Measurements from ENCODE around the gene PDE4C. TPM values are rescaled to one million over a fixed set of nuclear protein-coding genes. Genes with fewer than 3 reads are reported as not detected.

The PDE4C gene
- 0.02 TPM in 1 of 2 replicates, not detected in the other for total RNA-seq (2014; rRNA removed; shearing (Covaris generic))

- no peak for DNase-seq (ENCODE audit: low spot score)
Observed at GRCh38 chr19:18225702-18226468, at the start of gene PDE4C. TSS of gene PDE4C (minus strand) at chr19:18226438. CDS start at chr19:18226415, 23 bp downstream.

DNA sequence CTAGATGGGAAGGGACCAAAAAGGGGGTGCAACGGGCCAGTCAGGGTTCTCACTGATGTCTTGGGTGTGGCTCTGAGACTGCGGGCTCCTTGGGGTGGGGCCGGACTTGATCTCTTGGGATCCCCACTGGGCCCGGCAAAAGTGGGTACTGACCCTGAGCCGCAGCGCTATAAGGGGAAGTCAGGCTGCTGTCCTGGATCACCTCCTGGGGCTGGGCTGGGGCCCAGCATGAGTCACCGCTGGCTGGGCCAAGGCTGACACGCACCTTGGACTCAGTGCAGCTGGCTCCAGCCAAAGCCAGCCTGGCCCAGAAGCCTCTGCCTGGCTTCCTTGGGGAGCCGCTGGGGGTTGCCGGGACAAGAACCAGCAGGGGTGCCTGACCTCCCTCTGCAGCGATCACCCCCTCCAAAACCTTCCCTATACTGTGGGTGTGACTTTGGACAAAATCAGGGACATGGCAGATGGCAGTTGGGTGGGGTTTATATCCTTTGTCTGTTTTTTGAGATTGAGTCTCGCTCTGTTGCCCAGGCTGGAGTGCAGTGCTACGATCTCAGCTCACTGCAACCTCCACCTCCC, 48.6 kb upstream of the PDE4C start:
- DNase-seq (ENCODE audit: low spot score) = peak; percentile 87

DNA sequence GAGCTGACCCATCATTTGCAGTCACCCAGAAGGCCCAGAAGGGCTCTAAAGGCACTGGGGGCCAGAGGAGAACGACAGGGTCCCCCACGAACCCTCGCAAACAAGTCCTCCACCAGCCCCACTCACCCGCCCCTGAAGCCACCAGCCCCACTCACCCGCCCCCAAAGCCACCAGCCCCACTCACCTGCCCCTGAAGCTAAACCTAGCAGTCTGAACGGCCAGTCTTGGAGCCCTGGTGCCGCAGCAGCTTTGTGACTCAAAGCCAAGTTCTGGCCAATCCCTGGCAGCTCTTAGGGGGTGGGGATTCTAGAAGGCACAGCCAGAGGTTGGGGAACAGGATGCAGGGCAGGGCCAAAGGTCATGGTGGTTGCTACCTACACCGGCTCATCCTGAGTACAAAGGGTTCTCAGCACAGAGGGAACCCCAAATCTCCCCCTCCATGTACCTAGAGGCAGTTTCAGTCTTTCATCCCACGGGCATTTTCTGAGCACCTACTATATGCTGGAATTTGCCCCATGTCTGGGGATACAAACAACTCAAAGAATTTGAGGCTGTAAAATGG, 48.1 kb upstream of the PDE4C start, which contains the start of gene IQCN:
IQCN (minus strand) TSS at position 234 of the 562 bp plus-strand sequence. CDS start 4,974 bp downstream, outside the sequence.
- DNase-seq (ENCODE audit: low spot score) = peak; percentile 38

DNA sequence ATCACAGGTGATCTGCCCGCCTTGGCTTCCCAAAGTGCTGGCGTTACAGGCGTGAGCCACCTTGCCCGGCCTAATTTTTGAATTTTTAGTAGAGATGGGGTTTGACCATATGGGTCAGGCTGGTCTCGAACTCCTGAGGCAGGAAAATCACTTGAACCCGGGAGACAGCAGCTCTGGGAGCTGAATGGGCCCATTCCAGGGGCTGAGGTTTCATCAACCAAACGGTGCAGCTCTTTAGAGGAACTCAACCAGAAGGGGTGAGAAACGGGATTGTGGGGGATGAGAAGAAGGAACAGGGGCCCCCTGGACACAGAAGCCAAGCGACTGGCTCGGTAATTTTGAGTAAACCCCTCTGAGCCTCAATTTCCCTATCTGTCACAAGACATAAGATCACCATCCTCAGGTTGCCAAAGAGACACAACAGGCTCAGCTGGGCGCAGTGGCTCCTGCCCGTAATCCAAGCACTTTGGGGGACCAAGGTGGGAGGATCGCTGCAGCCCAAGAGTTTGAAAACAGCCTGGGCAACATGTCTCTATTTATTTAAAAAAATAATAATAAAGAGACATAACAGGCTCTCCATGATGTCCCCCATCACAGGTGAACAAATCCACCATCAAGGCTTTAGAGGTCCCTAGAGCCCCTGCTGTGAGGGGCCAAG, 47.5 kb upstream of the PDE4C start:
- DNase-seq (ENCODE audit: low spot score) = no peak

- no peak for DNase-seq (ENCODE audit: low spot score)
Observed at GRCh38 chr19:18271433-18271841, 45.2 kb upstream of the PDE4C start.

DNA sequence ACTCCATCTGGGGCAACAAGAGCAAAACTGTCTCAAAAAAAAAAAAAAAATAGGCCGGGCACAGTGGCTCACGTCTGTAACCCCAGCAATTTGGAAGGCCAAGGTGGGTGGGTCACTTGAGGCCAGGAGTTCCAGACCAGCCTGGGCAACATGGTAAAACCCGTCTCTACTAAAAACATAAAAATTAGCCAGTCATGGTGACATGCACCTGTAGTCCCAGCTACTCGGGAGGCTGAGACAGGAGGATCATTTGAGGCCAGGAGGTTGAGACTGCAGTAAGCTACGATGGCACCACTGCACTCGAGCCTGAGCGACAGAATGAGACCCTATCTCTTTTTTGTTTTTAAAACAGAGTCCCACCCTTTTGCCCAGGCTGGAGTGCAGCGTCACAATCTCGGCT, 44.1 kb upstream of the PDE4C start:
- no peak for DNase-seq (ENCODE audit: low spot score)

GRCh38 chr19:18269070-18269723, 43.0 kb upstream of the PDE4C start:
- no peak for DNase-seq (ENCODE audit: low spot score)

GRCh38 chr19:18266771-18267686, 40.8 kb upstream of the PDE4C start:
- no peak for DNase-seq (ENCODE audit: low spot score)

DNA sequence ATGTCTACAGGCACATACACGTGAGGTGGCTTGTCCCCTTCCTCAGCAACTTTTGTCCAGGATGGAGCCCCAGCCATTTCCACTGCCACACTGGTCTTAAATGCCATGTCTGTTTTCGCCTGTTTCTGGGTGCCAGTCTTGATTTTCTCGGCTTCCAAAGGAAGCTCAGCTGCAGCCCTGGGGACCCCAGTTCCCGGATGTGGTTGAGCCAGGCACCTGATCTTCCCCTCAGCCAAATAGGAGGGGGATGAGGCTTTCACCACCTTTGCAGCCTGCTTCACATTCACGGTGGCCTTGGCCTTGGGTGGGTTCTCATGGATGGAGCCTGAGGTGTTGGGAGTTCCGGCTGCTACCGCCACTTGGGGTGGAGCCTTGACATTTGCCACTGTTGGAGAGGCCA, 39.3 kb upstream of the PDE4C start:
- no peak for DNase-seq (ENCODE audit: low spot score)

- DNase-seq (ENCODE audit: low spot score) = no peak
Observed at GRCh38 chr19:18264971-18265540, 38.8 kb upstream of the PDE4C start.

DNA sequence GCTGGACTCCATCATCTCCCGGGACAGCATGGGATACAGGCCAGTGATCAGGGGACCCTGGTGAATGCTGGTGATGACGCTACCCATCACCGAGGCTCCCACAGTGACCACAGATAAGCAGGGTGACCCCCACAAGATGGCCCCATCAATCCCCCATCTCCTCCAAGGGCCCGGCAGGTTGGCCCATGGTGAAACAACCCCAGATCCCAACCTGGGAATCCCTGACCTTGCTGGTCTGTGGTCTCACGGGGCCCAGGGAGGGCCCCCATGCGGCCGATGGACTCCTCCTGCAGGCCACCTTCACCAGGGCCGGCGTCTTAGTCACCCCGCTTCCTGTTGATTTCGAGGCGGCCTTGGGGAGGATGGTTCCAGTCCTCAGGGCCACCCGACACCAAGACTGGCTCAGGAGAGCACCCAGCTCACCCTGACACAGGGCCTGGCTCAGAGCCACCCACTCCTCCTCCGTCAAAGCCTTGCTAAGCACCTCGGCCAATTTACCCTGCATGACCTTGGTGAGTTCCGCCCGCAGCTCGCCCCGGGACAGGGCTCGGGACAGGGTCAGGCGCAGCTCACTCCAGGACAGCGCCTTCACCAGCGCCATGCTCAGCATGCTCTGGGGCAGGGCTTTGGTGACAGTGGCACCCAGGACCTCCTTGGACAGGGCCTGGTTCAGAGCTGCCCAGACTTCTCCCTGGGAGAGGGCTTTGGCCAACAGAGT, 38.1 kb upstream of the PDE4C start:
- DNase-seq (ENCODE audit: low spot score) = no peak

GRCh38 chr19:18263324-18264136, 37.3 kb upstream of the PDE4C start:
- DNase-seq (ENCODE audit: low spot score) = no peak

DNA sequence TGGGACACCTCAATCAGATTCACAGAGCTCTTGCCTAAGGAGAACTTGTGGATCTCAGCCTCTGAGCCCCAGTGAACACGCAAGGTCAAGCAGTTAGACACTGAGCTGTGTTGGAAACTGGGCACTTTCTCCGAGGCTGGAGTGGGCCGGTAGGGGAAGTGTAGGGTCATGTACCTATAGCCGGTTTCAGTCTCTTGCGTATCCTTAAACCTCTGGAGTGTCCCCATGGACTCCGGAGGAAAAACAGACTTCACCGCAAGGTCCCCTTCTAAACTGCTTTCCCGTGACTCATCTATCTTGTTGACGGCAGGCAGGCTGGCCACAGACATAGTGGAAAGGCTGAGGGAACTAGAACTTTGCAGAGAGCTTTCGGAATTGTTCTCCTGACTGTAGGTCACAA, 36.7 kb upstream of the PDE4C start:
- DNase-seq (ENCODE audit: low spot score) = no peak

GRCh38 chr19:18262144-18262543, 35.9 kb upstream of the PDE4C start:
- no peak for DNase-seq (ENCODE audit: low spot score)

DNA sequence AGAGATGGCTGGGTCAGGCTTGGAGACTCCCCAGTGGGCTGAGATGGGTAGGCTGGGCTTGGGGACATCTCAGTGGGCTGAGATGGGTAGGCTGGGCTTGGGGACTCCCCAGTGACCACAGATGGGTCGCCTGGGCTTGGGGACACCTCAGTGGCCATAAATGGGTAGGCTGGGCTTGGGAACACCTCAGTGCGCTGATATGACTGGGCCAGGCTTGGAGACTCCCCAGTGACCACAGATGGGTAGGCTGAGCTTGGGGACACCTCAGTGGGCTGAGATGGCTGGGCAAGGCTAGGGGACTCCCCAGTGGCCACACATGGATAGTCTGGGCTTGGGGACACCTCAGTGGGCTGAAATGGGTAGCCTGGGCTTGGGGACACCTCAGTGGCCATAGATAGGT, 35.2 kb upstream of the PDE4C start:
- DNase-seq (ENCODE audit: low spot score) = no peak

DNA sequence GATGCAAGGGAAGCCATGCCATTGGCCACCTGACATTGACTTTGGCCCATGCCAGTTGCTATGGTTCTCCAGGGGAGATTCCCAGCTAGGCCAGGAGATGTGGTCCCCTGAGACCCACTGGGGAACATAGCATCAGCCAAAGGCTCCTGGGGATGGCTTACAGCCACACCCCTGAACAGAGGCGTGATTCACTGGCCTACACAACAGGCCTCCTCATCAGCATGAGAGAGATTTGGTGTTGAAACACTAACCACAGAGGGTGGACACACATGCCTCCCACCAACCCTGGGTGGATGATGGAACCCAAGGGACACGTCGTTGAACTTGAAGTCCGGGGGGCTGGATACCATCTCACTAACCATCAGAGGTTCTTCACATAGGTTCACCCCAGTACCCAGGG, 33.7 kb upstream of the PDE4C start:
- DNase-seq (ENCODE audit: low spot score) = no peak

DNA sequence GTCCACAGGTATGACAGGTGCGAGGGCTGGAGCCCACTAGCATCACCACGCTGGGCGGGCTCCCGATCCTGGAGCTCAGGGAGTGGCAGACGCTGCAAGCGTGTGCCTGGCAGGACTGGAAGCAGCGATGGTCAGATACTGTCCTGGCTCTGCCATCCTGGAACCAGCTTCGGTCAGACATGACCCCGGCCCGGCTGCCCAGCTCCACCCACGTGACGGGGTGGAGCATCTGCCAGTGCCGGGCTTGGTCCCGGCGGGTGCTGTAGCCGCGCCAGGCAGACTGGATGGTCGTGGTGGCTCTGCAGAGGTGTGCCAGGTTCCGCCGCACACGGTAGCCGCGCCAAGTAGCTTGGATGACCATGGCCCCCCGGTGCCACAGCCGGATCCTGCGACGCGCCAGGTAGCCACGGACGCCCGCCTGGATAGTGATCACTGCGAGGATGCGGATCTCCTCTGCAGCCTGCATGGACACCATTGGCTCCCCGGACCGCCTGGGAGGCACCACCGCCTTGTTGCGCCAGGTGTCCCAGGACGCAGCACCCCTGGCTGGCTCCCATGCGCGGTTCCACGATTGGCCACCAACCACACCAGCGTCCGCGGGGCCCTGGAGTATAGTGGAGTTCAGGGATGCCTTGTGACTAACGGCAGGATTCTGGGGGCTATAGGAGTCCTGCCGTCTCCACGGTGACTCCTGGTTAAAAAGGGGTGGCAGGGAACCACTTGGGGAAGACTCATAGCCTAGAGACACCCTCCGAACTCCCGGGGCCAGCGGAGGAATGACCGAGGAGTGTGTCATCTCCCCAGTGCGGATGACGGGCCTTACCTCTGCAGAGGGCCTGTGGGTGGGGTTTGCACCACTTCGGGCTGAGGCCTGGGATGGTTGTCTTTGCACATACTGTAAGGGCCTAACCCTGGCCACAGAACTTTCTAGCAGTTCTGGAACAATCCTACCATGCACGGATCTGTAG, 31.5 kb upstream of the PDE4C start:
- DNase-seq (ENCODE audit: low spot score) = no peak

Data from A172 (cell line).